OCI-LY3 (cell line): ENCODE results near the gene GATA6.

ENCODE experiments used
- H2AFZ ChIP-seq: fragments of 200-600, 300-600 bp; shearing (Covaris generic); 2 replicates; pipeline ENCODE4 v1.6.0; 2014; ENCODE audit warnings: antibody characterized with exemption, low read depth, low read length
- H3K27ac ChIP-seq: fragments of 200-600, 300-600 bp; sonication (generic); 2 replicates; pipeline ENCODE4 v1.5.1; 2014; ENCODE audit warnings: mild to moderate bottlenecking, low read length, moderate library complexity, mixed read lengths
- H3K27me3 ChIP-seq: fragments of 200-600, 300-600 bp; sonication (generic); 2 replicates; pipeline ENCODE4 v1.6.1; 2014; ENCODE audit warnings: low read depth, low read length, mixed read lengths
- H3K36me3 ChIP-seq: fragments of 200-600, 300-600 bp; sonication (generic); replicated peaks from 2 replicates; pipeline ENCODE3; 2014; ENCODE audit warnings: low read depth, low read length, mixed read lengths
- H3K4me1 ChIP-seq: fragments of 300-600, 200-600 bp; sonication (generic); 2 replicates; pipeline ENCODE4 v1.6.1; 2014; ENCODE audit warnings: low read length, mixed read lengths
- H3K4me2 ChIP-seq: fragments of 200-600, 300-600 bp; sonication (generic); 2 replicates; pipeline ENCODE4 v1.6.1; 2014; ENCODE audit warnings: low read length, mixed read lengths
- H3K4me3 ChIP-seq: fragments of 300-600, 200-600 bp; sonication (generic); 2 replicates; pipeline ENCODE4 v1.5.1; 2014; ENCODE audit warnings: antibody characterized with exemption, mild to moderate bottlenecking, low read length, moderate library complexity
- H3K79me2 ChIP-seq: fragments of 300-600, 200-600 bp; shearing (Covaris generic); 2 replicates; pipeline ENCODE4 v1.6.1; 2014; ENCODE audit warnings: mild to moderate bottlenecking, low read length, mixed read lengths
- H3K9ac ChIP-seq: fragments of 300-600, 200-600 bp; shearing (Covaris generic); 2 replicates; pipeline ENCODE4 v1.6.0; 2014; ENCODE audit warnings: mild to moderate bottlenecking, low read length, moderate library complexity
- H3K9me3 ChIP-seq: fragments of 200-600, 300-600 bp; shearing (Covaris generic); 2 replicates; pipeline ENCODE4 v1.6.1; 2014; ENCODE audit warnings: low read length, mixed read lengths; ENCODE audit not compliant: insufficient read depth
- H4K20me1 ChIP-seq: fragments of 200-600, 300-600 bp; sonication (generic); 2 replicates; pipeline ENCODE4 v1.6.1; 2016; ENCODE audit warnings: low read length, mixed read lengths; ENCODE audit not compliant: insufficient read depth
- EZH2phosphoT487 ChIP-seq: fragments of 200-600 bp; shearing (Covaris generic); IDR thresholded peaks from 2 replicates; pipeline ENCODE4 v1.6.1; 2018; ENCODE audit warnings: antibody characterized with exemption, mixed run types, low read depth
- TF ChIP-seq, protein P1 (sequence below): fragments of 200-600, 300-600 bp; sonication (generic); IDR thresholded peaks from 2 replicates; pipeline ENCODE4 v1.5.1; 2014; ENCODE audit warnings: antibody characterized with exemption, low read length, low read depth

GATA6 gene

DNA sequence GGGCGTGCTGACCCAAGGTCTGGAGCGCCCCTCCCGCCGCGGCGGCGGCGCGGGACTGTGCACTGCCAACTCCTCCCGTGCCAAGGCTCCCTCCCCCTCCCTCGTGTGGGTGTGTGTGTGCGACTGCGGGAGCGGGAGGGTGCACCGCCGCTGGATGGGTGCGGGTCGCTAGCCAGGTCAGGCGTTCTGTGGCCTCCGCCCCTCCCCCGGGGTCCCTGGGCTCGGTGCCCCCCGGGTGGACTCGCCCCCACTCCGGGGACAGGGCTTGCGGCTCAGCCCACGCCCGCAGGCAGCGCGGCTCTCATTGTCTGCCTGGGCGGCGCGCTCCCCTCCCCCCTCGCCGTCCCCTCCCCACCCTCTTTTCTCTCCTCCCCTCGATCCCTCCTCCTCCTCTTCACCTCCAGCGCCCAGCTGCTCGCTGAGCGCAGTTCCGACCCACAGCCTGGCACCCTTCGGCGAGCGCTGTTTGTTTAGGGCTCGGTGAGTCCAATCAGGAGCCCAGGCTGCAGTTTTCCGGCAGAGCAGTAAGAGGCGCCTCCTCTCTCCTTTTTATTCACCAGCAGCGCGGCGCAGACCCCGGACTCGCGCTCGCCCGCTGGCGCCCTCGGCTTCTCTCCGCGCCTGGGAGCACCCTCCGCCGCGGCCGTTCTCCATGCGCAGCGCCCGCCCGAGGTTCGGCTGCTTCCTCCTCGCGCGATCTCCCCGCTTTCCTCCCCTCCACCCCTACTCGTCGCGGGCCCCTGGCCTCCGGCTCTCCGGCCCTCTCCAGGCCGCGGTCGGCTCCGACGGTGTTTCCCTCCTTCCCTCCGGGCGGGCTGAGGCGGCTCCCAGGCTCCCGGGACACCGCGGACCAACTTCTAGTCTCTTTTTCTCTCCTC is at the start of gene GATA6:
GATA6 (plus strand) TSS at position 579 of the 878 bp plus-strand sequence. CDS start 1,556 bp downstream, outside the sequence.
- no peaks in the 10 kb centered on the region for H3K27me3 ChIP-seq
- no peaks in the 10 kb centered on the region for H3K9me3 ChIP-seq
- H3K9ac ChIP-seq, result no peak within 1 kb of the TSS
- H3K4me2 ChIP-seq, result no peak within 1 kb of the TSS
- no peaks in the 10 kb centered on the region for H4K20me1 ChIP-seq
- H3K27ac ChIP-seq, result no peak within 1 kb of the TSS
- no peak within 1 kb of the TSS for H2AFZ ChIP-seq
- H3K4me3 ChIP-seq, result no peak within 1 kb of the TSS
- H3K79me2 ChIP-seq, result no peaks in the 10 kb centered on the region
- H3K36me3 ChIP-seq, result no peaks in the 10 kb centered on the region
- TF ChIP-seq, protein P1, sequence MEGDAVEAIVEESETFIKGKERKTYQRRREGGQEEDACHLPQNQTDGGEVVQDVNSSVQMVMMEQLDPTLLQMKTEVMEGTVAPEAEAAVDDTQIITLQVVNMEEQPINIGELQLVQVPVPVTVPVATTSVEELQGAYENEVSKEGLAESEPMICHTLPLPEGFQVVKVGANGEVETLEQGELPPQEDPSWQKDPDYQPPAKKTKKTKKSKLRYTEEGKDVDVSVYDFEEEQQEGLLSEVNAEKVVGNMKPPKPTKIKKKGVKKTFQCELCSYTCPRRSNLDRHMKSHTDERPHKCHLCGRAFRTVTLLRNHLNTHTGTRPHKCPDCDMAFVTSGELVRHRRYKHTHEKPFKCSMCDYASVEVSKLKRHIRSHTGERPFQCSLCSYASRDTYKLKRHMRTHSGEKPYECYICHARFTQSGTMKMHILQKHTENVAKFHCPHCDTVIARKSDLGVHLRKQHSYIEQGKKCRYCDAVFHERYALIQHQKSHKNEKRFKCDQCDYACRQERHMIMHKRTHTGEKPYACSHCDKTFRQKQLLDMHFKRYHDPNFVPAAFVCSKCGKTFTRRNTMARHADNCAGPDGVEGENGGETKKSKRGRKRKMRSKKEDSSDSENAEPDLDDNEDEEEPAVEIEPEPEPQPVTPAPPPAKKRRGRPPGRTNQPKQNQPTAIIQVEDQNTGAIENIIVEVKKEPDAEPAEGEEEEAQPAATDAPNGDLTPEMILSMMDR, result no peak
- TF ChIP-seq EZH2phosphoT487, result no peak
- no peaks in the 10 kb centered on the region for H3K4me1 ChIP-seq

DNA sequence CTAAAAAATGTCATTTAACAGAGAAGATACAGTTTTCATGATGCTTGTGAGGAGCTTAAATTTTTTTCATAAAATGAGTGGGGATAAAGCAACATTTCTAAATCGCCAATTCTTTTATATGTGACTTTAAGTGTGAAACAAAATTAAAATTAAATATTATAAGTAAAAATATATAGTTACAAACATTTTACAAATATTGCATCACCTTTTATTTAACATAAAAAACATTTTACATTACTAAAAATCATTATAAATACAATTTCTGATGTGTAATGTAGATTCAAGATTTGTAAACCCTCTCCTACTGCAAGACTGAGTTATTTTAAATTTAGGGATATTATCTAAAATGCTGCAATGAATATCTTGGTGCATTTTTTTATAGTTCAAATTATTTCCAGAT is 44.4 kb upstream of the GATA6 start:
- Histone ChIP-seq H3K27me3 (no peaks in the 10 kb centered on the region), H2AFZ (no peak overlapping the region), H3K27ac (no peak overlapping the region), H3K9me3 (no peaks in the 10 kb centered on the region), H3K79me2 (no peaks in the 10 kb centered on the region), H3K9ac (no peak overlapping the region), H3K4me2 (no peak overlapping the region), H3K36me3 (no peaks in the 10 kb centered on the region), H3K4me1 (no peaks in the 10 kb centered on the region), H4K20me1 (no peaks in the 10 kb centered on the region), H3K4me3 (no peak overlapping the region)
- TF ChIP-seq, protein P1, result no peak
- TF ChIP-seq EZH2phosphoT487, result no peak

DNA sequence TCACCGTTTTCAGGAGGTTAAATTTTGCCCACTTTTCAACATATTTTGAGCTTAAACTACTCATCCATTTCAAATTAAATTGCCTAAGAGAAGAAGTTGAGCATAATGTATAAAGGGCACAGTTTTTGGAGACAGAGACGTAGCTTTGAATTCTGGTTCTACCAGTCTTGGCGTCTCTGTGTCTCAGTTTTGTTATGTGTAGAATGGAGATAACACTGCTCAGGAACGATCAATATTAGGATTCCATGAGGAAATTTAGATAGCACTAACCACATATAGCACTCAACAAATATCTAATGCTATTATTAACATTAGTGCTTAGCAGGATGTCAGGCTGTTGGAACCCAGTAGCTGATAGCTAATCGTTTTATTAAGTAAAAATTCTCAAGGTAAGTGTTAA is 40.4 kb upstream of the GATA6 start:
- no peak overlapping the region for H2AFZ ChIP-seq
- no peaks in the 10 kb centered on the region for H3K36me3 ChIP-seq
- TF ChIP-seq EZH2phosphoT487, result no peak
- TF ChIP-seq, protein P1, result no peak
- H3K9ac ChIP-seq, result no peak overlapping the region
- no peaks in the 10 kb centered on the region for H3K9me3 ChIP-seq
- H3K27me3 ChIP-seq, result no peaks in the 10 kb centered on the region
- H4K20me1 ChIP-seq, result no peaks in the 10 kb centered on the region
- H3K27ac ChIP-seq, result no peak overlapping the region
- peaks cover 7% of the 10 kb centered on the region for H3K4me1 ChIP-seq
- no peak overlapping the region for H3K4me2 ChIP-seq
- no peaks in the 10 kb centered on the region for H3K79me2 ChIP-seq
- H3K4me3 ChIP-seq, result no peak overlapping the region

DNA sequence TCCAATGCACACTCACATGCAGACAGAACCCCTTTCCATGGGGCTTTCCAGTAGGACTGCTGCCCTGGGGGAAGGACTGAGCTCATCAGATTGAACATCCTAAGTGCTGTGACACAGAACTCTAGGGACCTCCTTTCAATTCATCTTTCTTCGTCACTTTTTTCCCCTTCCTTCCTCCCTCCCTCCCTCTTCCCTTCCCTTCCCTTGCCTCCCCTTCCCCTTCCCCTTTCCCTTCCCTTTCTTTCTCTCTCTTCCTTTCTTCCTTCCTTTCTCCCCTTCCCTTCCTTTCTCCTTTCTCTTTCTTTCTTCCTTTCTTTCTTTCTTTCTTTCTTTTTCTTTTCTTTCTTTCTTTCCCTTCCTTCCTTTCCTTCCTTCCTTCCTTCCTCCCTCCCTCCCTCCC is 39.6 kb upstream of the GATA6 start:
- TF ChIP-seq EZH2phosphoT487, result no peak
- TF ChIP-seq, protein P1, result no peak
- Histone ChIP-seq H3K9me3 (no peaks in the 10 kb centered on the region), H3K4me1 (peaks cover 7% of the 10 kb centered on the region), H4K20me1 (no peaks in the 10 kb centered on the region), H3K36me3 (no peaks in the 10 kb centered on the region), H3K27ac (no peak overlapping the region), H3K27me3 (no peaks in the 10 kb centered on the region), H3K79me2 (no peaks in the 10 kb centered on the region), H2AFZ (no peak overlapping the region), H3K4me2 (no peak overlapping the region), H3K9ac (no peak overlapping the region), H3K4me3 (no peak overlapping the region)
